GM19328 (cell line): ENCODE data around the gene CDRT4.
"Not testable (repeated sequence)": the region's sequence is repeated elsewhere in the genome, so short reads cannot be mapped to it uniquely, and the experiment has no call there.

Experiments used
- ATAC-seq: cut with Tn5 transposase; IDR thresholded peaks from one replicate; pipeline ENCODE4 v1.9.1; 2021; ENCODE audit warnings: mild to moderate bottlenecking, moderate library complexity; ENCODE audit not compliant: unreplicated experiment

Gene CDRT4

DNA sequence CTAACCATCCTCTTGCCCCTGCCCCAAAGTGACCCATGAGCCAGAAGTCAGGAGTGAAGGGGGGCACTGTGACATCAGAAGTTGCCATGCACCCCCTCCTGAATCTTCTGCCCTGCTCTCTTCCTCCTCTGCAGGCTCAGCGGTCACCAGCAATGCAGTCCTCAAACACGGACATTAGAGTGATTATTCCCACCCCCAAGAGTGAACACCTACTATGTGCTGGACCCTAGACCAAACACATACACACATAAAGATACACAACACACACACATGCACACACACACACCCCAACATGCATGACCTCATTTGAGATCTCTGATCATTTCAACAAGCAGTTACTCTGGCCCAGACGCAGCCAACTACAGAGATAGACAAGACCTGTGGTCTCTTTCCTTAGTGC is at the start of gene CDRT4:
TSS of gene CDRT4 (minus strand) at position 30 of the 400 bp plus-strand sequence. CDS start 27,383 bp downstream, outside the sequence.
- ATAC-seq, result no peak

DNA sequence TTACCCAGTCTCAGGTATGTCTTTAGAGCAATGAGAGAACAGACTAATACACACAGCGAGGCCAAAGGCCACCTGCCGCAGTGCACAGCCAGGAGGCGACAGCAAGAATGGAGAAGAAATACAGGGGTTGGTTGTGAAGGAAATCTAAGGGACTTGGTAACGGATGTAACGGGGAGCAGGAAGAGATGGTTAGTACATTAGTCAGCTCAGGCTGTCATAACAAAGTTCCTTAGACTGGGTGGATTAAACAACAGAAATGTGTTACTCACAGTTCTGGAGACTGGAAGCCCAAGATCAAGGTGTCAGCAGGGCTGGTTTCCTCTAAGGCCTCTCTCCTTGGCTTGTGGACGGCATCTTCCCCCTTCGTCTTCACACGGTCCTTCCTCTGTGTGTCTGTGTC is 48.7 kb upstream of the CDRT4 start:
- ATAC-seq, result no peak

DNA sequence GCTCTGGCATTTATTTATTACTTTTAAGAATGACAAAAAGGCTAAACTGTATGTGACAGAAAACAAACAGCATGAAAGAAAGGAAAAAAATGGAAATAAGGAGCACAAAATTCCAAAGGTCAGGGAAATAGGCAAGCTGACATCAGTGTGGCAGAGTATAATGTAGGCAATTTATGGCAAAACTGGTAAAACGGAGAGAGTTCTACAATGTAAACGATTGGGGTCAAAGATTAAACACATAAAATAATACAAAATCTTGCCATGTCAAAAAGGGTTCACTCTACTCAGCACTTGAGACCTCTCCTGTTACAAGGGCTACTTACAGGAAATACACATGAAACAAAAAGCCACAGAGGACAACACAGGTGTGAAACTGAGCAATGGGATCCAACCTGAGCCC is 47.0 kb upstream of the CDRT4 start:
- ATAC-seq, result no peak

DNA sequence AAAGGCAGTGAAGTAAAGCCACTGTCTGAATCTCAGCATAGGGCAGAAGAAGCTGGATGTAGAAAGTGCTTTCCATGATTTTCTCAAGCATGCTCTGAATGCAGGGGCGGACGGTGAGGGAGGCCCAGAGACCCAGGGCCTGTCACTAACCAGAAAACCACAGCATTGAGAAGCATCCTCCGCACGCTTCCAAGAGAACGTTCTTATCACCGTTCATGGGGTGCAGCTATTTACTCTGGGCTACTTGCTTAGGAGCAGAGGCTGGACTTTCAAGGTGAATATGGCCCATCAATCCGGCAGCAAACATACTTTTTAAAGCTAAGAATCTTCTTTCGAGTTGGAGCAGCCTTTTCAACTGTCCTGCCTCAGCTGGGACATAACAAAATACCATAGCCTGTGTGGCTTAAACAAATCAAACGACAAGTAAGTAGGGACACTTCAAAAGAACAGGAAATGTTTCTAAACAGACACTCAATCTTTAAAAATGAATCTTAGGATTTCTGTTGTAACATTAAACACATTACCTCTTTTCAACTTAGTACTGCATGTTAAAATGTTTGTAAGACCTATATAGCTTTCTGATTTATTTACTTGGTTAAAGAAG is 46.5 kb upstream of the CDRT4 start:
- no peak for ATAC-seq

DNA sequence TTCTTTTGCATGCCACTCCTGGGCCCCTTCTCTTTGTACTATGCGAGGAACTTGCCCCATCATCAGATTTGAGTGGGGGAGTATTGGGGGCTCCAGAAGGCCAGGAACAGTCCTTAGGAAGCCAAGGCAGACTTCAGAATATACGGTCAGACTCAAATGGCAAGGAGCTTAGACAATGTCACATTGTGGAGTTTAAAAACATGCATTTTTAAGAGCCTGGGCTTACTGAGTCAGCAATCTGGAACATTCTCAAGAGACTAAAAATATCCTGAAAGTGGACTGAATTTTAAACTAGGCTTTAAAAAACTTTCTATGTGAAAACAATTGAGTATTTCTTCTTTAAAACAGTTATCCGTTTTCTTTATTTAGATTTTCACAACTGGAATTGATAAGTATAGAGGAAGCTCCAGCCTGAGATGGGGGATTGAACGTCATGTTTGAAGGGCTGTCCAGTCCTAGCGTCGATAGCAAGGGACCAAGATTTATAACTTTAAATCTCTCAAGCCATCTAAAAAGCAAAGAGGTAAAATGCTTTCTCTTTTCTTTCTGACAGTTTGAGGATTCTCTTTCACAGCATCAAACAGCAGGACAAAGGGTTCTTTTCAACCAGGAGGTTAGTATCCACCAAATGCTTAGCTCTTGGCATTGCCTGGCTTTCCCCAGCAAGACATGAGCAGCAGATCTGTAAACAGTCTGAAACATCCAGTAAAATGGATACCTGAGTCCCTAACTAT is 45.8 kb upstream of the CDRT4 start:
- no peak for ATAC-seq

DNA sequence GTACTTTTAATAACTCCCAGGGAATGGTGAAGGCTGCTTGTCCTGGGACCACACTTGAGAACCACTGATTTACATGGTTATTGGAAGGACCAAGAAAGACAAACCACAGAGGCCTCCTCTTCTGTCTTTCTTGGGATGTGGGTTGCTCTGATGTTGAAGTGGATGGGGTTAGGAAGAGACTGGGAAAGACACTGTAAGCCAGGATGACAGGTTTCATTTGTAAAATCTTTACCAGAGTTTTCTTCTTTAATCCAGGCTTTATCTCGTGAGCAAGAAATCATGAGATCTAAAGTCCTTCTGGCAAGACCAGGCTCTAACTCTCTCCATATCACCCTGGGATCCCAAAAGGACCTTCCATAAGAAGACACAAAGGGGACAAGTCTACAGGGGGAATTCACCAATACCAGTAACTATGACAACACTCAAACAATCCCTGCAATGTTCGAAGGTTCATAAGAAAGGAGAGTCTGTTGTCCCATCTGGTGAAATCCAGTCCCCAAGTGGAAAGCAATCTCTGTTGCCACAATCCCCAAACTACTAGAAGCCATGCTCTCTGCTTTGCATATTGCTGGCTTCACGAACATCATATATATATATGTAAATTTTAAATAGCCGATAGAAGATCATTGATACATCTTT is 44.8 kb upstream of the CDRT4 start:
- no peak for ATAC-seq

DNA sequence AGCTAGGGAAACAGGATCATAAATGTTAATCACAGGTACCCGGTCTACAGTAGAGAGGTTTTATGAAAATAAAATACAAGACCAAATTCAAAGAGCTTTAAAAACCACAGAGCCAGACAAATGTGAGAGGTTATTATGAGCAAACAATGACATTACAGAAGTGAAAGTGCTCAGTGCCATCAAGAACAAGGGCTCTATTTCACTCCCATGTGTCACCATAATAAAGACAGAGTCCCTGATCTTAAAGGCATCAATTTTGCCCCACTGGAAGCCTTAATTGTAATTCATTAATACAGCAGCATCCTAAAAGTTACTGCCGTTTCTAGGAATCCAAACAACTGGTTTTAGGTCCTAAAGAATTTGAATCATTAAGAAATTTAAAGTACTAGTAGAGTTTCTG is 43.7 kb upstream of the CDRT4 start:
- no peak for ATAC-seq

DNA sequence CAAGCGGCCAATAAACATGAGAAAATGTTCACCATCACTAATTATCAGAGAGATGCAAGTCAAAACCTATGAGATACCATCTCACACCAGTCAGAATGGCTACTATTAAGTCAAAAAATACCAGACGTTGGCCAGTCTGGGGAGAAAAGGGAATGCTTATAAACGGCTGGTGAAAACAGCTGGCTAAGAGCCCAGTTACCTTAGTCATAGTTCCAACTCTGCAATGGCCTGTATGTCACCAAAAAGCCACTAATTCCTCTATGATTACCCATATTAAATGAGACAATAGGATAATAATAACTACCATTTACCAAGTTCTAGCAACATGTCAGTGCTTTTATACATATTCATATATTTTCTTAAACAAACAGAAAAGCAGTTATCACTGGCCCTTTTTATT is 42.9 kb upstream of the CDRT4 start:
- ATAC-seq, result no peak

DNA sequence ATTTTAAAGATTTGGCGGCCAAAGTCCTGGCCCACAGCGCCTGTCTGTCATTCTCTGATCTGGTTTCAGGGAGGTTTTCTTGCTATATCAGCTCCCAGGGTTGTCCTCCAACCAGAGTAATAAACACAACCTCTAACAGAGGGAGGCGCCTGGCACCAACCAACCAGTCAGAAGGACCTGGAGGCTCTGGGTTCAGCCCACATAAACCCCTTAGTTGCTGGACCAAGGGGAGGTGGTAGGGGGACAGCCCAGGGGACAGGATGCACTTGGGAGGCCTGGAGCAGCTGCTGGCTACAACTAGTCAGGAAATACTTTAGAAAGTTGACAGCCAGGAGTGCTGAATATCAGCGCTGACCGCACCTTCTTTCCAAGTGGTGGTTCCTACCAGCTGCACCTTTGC is 41.7 kb upstream of the CDRT4 start:
- no peak for ATAC-seq

DNA sequence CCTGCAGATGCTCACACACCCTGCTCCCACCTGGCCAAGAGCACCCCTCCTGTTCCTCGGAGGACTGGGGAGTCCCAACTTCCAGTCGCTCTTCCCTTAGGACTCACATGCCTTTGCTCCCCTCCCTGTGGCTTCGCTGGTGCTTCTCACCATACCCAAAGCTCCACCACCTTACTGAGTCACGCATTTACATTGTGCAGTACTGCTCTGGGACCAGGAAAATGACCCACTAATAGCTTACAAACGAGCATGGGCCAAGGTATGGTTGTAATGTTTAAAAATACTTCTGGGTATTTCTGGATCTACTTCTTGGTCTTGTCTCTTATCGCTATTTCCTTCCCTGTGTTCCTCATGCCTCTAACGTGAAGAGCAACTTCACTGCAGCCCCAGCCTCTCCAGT is 41.0 kb upstream of the CDRT4 start:
- ATAC-seq, result no peak

DNA sequence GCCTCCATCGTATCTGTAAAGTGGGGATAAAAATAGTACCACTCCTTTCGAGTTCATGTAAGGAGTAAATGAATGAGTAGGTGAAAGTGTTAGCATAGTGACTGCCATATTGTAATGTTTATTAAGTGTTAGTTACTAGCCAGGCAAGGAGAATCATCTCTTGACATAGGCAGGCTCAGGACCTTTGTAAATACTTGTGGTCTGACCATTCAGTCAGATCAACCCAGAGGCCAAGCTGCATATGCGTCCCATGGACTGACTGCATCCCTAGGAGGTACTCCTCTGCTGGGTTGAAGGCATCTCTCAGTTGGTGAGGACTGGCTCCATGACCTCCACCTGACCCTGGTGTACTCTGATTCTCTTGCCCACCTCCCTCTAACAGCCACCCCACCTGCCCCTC is 40.5 kb upstream of the CDRT4 start:
- no peak for ATAC-seq

DNA sequence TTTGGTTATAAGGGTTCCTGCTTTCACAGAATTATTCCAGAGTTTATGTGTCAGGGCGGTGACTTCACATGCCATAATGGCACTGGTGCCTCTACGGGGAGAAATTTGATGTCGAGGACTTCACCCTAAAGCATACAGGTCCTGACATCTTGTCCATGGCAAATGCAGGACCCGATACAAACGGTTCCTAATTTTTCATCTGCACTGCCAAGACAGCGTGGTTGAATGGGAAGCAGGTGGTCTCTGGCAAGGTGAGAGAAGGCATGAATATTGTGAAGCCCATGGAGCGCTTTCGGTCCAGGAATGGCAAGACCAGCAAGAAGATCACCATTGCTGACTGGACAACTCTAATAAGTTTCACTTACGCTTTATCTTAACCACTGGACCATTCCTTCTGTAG is 39.6 kb upstream of the CDRT4 start:
- no peak for ATAC-seq

DNA sequence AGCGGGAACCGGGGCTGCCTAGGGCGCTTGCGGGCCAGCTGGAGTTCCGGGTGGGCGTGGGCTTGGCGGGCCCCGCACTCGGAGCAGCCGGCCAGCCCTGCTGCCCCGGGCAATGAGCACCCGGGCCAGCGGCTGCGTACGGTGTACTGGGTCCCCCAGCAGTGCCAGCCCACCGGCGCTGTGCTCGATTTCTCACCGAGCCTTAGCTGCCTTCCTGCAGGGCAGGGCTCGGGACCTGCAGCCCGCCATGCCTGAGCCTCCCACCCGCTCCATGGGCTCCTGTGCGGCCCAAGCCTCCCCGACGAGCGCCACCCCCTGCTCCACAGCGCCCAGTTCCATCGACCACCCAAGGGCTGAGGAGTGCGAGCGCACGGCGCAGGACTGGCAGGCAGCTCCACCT is 38.3 kb upstream of the CDRT4 start:
- not testable (repeated sequence) for ATAC-seq

DNA sequence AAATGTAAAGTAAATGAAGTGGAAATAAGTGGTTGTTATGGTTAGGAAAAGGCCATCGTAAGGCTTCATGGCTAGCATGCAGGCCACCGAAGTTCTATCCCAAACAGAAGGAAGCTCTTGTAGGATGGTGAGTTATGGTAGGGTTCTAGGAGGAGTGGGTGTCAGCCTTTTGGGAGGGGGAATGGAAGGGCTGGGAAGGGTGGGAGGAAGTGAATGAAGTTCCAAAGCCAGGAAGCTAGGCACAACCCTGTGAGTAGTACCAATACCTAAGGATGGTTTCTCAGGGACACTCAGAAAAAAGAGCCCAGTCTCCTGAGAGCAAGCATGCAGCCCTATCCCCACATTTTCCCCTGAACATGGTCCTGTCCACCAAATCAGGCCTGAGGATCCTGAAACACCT is 36.3 kb upstream of the CDRT4 start:
- no peak for ATAC-seq

DNA sequence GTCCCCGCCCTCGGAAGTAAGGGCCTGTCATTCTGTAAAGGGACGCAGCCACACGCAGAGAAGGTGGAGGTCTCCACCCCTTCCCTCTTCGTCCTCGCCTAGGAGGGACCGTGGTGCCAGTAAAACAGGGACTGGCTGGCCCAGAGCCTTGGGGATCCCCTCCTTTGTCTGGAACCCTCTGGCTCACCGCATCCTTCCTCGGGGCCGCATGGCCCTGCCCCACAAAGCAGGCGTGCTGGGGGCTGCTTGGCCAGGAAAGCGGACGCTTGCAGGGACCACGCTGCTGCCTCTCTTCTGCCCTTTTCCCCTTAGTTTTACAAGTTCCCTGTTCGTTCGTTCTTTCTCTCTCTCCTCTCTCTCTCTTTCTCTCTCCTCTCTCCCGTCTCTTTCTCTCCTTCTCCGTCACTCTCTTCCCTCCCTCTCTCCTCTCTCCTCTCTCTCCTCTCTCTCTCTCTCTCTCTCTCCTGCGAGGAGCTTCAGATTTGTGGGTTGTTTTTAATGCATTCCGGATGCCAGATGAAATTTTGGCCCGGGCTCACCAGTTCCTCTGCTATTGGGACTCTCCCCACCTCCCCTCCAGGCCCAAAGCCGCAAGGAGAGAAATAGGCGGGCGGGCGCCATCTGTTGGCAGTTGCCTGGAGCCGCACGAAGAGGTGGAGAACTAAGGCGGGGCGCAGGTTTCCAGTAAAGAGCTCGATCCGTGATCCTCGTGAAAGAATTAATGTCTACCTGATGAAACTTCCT is 35.1 kb upstream of the CDRT4 start:
- peak; percentile 75 for ATAC-seq

DNA sequence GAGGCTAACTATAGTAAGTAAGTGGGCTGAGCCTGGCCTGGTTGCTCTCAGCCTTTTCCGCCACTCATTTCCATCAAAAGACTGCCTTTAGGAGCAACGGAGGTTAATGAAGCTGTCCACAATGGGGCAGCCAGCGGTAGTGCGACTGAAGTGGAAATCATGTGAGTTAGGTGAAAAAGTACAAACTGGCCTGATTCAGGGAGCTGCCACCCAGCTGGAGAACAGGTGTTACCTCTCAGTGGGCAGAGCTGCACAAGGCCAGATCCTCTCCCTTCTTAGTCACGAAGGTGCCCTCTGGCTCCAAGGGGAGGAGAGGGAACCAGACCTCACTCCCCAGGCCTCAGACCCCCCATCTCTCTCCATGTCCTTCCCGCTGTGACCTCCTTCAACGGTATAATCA is 34.4 kb upstream of the CDRT4 start:
- ATAC-seq, result no peak

DNA sequence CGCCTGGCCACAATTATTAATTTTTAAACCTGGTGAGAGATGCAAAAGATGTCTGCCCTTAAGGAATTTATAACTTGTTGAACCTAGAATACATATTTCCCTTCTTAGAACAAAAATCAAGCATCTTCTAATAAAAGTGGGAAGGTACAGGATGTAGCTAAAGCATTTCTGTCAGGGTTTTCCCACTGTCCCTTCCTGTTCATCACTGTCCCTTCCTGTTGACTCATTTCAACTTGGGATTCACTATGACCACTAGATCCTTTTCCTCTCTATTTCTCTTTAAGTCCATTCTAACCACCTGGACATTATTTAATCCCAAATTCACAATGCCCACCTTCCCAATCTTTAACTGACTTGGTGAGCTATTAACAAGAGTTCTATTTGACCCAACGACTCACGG is 33.9 kb upstream of the CDRT4 start:
- no peak for ATAC-seq

DNA sequence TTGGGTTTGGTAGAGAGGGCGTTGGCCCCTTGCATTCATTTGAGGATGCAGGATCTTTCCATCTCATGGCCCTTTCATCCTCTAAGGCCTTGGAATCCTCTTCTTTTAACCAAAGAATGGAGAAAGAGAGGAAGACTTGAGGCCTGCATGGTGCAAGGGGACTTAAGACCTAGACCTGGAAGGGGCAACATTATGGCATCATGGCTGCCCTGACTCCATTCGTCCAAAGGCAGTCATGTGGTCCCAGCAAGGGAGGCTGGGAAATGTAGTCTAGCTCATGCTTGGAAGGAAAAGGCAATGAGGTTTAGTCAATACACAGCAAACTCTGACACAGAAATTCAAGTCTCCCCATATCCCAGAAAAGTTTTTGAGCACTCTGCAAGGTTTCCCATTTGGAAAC is 30.7 kb upstream of the CDRT4 start:
- no peak for ATAC-seq

DNA sequence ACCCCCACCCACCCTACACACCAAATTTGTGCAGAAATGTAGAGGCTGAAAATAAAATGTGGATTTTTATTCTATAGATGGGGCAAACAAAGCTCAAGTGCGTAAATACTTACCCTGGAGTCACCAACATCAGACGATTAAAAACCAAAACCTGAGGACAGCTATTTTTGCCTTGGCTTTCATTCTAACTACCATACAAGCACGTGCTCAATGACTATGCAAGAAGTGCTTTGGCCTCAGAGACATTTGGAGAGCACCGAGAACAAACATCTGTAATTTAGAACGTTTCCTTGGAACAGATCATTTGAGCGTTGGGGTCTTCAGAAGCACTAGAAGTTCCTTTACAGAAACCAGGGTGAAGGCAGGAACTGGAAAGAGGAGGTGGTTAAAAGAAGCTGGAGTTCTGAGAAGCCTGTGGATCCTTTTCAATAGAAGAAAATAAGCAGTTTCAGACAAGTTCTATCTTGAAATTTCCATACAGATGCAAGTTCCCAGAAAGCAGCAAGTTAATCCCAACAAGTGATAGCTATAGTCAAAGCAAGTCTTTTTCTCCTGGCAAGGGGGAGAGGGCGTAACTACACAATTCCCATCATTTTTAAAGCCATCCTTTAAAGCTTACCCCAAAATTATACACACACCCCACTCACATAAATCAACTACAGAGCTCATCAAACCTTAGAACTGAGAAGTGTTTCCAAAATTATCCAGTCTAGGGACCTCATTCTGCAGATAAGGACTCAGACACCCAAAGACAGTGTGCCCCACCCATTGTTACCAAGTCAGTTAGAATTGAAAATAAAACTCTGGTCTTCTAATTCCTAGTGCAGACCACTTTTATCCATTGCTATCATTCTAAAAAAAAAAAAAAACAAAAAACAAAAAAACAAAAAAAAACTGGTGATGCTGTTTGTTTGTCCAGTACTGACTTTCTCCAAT is 29.6 kb upstream of the CDRT4 start:
- ATAC-seq, result no peak

DNA sequence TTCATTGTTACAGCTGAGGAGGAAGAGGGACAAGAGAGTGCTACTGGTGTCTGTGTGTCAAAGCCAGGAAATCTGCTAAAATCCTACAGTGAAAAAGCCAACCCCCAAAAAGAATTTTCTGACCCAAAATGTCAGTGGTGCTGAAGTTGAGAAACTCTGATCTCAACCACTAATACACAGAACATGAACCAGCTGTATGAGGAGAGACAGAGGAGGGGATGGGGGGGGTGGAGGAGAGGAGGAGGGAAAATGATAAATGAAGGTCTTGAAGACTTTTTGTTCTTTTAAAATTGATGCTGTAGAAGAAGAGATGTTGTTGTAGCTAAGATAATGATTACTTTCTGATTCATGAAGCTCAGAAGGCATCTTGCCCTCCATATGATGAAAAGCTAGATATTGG is 27.4 kb upstream of the CDRT4 start:
- ATAC-seq, result no peak

DNA sequence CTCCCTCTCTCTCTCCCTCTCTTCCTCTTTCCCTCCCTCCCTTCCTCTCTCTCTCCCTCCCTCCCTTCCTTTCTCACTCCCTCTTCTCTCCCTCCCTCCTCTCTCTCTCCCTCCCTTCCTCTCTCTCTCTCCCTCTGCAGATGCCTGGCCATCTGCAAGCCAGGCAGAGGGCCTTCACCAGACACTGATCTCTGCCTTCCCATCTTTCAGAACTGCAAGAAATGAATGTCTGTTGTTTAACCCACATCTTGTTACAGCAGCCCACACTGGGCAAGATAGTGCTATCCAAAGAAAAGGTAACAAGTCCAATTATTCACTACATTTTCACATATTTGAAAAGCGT is 26.2 kb upstream of the CDRT4 start:
- ATAC-seq, result no peak
